K562 (cell line): ENCODE results near the gene TMEM150C.

Source experiments
- CTCF ChIP-seq, 3 experiments: IDR thresholded peaks in 2 of 3; conservative IDR thresholded peaks in 1 of 3; 2 replicates each; pipeline ENCODE4 v1.5.1; 2011 to 2012; ENCODE audit warnings: low read length in 3 of 3, mild to moderate bottlenecking in 3 of 3, control low read depth in 2 of 3, improper control_type of control experiment in 1 of 3, inconsistent platforms in 1 of 3, low read depth in 1 of 3, mixed read lengths in 1 of 3, moderate library complexity in 1 of 3; ENCODE audit not compliant: insufficient read depth in 2 of 3
- ESRRA ChIP-seq: fragments of 450-650 bp; IDR thresholded peaks from 2 replicates; pipeline ENCODE4 v1.6.1; 2014; ENCODE audit warnings: low read depth, mild to moderate bottlenecking, moderate library complexity, borderline replicate concordance
- JUN ChIP-seq, 2 experiments: sonication (generic) in 1 of 2; formaldehyde crosslinking in 1 of 2; IDR thresholded peaks; 2 replicates each; pipeline versions ENCODE4 v1.6.1 to v1.8.0; 2012 to 2022; ENCODE audit warnings: borderline replicate concordance in 2 of 2, mild to moderate bottlenecking in 2 of 2, improper control_type of control experiment in 1 of 2, low read depth in 1 of 2, low read length in 1 of 2, missing genetic modification reagents in 1 of 2
- ZBTB26 ChIP-seq: fragments of 450-650 bp; formaldehyde crosslinking; IDR thresholded peaks from 2 replicates; pipeline ENCODE4 v1.4.0; 2022; ENCODE audit warnings: missing genetic modification characterization
- ZFP36 ChIP-seq: fragments of 150-350 bp; IDR thresholded peaks from 2 replicates; pipeline ENCODE4 v1.6.1; 2018; ENCODE audit warnings: low read length, low read depth; ENCODE audit not compliant: partially characterized antibody
- ZZZ3 ChIP-seq: fragments of 450-650 bp; IDR thresholded peaks from 2 replicates; pipeline ENCODE4 v1.6.1; 2016; ENCODE audit warnings: antibody characterized with exemption, mild to moderate bottlenecking, moderate library complexity

- no peak for TF ChIP-seq ZFP36
- TF ChIP-seq CTCF (IDR thresholded peaks at IDR 0.05 in 2 of 3, conservative IDR thresholded peaks at IDR 0.05 in 1 of 3; ENCODE audit: insufficient read depth in 2 of 3, low read depth in 1 of 3, low read length in 3 of 3), result no peak
- no peak for TF ChIP-seq ESRRA
- TF ChIP-seq ZBTB26, result no peak
- TF ChIP-seq ZZZ3, result no peak
- TF ChIP-seq JUN (IDR thresholded peaks at IDR 0.05; ENCODE audit: borderline replicate concordance, low read depth, low read length), result no peak
- TF ChIP-seq JUN (CRISPR knock-in tag; IDR thresholded peaks at IDR 0.05; ENCODE audit: borderline replicate concordance), result no peak
Observed at GRCh38 chr4:82461710-82462109, 100.1 kb downstream of the TMEM150C start.
